Subcutaneous adipose tissue (tissue), 4 donors: ENCODE results near the gene GGT6. TPM values are rescaled to one million over a fixed set of nuclear protein-coding genes. Genes with fewer than 3 reads are reported as not detected.

Experiments used
- CTCF ChIP-seq: fragments of 450-650 bp; IDR thresholded peaks from one replicate; pipeline ENCODE4 v1.5.1; 2016; ENCODE audit warnings: low read depth, mild to moderate bottlenecking, control low read depth, antibody characterized with exemption, moderate library complexity
- total RNA-seq, 4 donors: library from RNA; depleted of rRNA; stranded (reverse); fragments of >200 nt; gene quantifications; one replicate each; pipeline ENCODE4 v1.1.0, GENCODE V29; 2016

GGT6 gene
- total RNA-seq, 4 donors from 2014 or later: not detected

DNA sequence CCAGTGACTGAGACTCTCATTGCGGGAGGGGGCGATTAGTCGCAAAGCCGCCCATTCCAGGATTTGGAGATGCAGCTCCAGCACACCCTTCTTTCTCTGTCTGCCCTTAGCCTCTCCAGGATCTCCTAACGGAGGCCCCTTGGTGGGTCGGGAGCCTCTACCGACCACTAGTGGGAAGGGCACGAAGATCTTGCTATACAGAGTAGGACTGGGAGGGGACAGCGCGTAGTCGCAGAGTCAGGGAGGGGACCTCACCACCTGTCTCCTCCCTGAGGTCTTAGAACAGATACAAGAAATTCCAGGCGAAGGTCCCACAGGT is 23.4 kb upstream of the GGT6 start:
- TF ChIP-seq CTCF: no peak

DNA sequence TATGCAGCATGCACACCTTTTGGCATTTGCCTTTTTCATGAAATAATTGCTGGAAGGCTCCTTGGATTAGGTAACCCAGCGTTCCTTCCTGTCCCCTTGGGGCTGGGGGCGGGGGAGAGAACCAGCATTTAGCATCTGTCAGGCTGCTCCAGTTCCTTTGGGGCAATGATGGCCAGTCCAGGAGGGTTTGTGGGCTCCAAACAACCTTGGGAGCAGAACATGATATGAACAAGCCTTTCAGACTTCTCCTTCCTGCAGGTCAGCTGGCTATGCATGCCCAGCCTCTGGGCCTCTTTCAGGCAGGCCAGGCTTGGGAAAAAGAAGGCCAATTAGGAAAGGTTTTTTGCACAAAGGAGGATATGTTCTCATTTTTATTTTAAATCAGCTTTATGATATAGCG is 22.8 kb upstream of the GGT6 start:
- TF ChIP-seq CTCF: no peak

- no peak for TF ChIP-seq CTCF
These were observed 22.3 kb upstream of the GGT6 start for GRCh38 chr17:4582691-4583090.

DNA sequence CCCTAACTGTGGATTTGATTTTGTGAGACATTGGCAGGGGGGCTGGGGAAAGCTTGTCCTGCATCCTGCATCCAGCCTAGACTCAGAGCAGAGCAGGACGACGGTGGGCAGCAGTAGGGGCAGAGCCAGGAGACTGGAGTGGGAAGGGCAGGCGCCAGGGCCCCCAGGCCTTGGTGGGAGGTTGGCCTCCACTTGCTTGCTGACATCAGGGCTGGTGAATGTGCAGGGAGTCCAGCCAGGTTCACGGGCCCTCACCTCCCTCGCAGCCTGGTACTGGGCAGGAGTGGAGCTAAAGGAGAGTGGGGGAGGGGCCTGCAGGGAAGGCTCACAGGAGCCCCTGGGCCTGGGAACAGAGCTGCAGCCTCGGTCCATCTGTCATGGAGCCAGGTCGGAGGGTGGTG is 21.7 kb upstream of the GGT6 start:
- TF ChIP-seq CTCF: no peak

- TF ChIP-seq CTCF: no peak
These were observed 19.9 kb upstream of the GGT6 start for GRCh38 chr17:4580291-4580690.

DNA sequence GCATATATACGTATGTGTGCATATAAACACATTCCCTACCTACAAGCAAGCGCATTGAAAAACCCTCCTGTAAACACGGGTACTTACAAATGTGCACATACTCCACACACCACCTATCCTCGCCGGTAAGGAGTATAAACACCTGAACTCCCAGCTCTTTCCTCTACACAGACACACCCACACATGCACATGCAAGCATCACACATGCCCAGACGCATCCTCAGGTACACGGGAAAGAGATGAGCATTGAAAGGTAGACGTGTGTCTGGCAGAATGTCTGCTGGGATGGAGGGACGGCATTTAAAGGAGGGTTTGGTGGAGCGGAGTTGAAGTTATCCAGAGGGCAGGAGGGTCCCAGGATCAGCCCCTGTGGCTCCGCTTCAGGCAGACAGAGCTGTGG is 19.3 kb upstream of the GGT6 start:
- no peak for TF ChIP-seq CTCF

DNA sequence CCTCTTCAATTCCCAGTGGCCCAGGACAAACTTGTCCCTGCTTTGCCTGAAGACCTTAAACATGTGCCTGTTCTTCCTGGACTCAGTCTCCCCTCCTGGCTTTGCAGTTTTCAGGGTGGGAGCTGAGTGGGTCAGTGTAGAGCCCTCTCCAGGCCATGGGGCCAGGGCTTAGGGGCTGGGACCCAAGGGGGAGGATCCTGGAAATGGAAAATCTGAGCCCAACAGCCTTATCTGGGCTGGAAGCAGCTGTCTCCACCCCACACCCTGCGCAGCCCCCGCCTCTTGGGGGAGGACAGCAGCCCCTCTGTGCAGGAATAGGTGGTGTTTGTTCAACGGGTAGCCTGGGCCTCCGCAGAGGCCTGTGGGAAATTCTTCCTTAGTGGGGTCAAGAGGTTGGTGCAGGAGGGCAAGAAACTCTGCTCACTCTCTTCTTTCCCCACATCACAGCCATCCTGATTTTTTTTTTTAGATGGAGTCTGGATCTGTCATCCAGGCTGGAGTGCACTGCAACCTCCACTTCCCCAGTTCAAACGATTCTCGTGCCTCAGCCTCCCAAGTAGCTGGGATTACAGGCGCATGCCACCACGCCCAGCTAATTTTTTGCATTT is 17.1 kb upstream of the GGT6 start:
- no peak for TF ChIP-seq CTCF
